HL-60/S4 (cell line): ENCODE results near the gene COA8.

ENCODE experiments used
- in situ Hi-C: fragments of 300-500 bp; cut with MboI; formaldehyde crosslinking; loops from 2 replicates; pipeline ENCODE4 v1.14.3; 2022; ENCODE audit warnings: low sequenced_read_pairs

Gene COA8

DNA sequence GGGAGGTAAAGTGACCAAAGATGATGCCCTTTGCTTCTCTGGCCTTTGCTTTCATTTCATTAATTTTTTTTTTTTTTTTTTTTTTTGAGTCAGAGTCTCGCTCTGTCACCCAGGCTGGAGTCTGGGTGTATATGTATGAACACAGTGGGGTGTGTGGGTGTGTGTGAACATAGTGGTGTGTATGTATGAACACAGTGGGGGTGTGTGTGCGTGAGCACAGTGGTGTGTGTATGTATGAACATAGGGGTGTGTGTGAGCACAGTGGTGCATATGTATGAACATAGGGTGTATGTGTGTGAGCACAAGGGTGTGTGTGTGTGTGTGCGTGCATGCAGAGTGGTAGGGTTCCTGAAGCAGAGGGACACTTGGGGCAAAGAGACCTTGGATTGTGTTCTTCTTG, 75.8 kb downstream of the COA8 start:
- in situ Hi-C loops, result no loop called here
